Measurements from ENCODE around the gene RELL2. TPM values are rescaled to one million over a fixed set of nuclear protein-coding genes. Genes with fewer than 3 reads are reported as not detected.
A peak's percentile ranks its signal among the peaks of the same experiment; 100 is the strongest.

RELL2 gene
- total RNA-seq, 3 donors from 2014 or later (not counting 1 experiment from before 2014, with no cell fraction given): 5.7 to 6.6 (median 6.1) TPM

GRCh38 chr5:141675672-141676071 lies 38.9 kb downstream of the RELL2 start:
- WGBS (ENCODE audit: insufficient coverage): 95% methylated on average over 4 of the region's 4 CpGs
- intact Hi-C loops (cut with micrococcal nuclease): no loop called here
- no peaks in the 10 kb centered on the region for H3K27me3 ChIP-seq (ENCODE audit: control insufficient read depth, insufficient read depth, low read length)
- H3K4me3 Mint-ChIP-seq: no peak overlapping the region
- no peak overlapping the region for H3K27ac ChIP-seq (ENCODE audit: low read length)
- H3K4me3 ChIP-seq (ENCODE audit: low read length): no peak overlapping the region
- H3K27ac Mint-ChIP-seq: no peak overlapping the region
- no peaks in the 10 kb centered on the region for H3K9me3 Mint-ChIP-seq
- peaks cover 6% of the 10 kb centered on the region for H3K4me1 ChIP-seq (ENCODE audit: control insufficient read depth, insufficient read depth, low read length)
- H3K27me3 Mint-ChIP-seq (ENCODE audit: low read depth in 2 of 2): no peaks in the 10 kb centered on the region
- no peaks in the 10 kb centered on the region for H3K9me3 ChIP-seq (ENCODE audit: control insufficient read depth, insufficient read depth, low read length)
- ATAC-seq: no peak
- no peak for DNase-seq
- no peak for TF ChIP-seq CTCF (IDR thresholded peaks at IDR 0.05)
- peaks cover 0 to 13% of the 10 kb centered on the region in 2 donors for H3K4me1 Mint-ChIP-seq
- no peaks in the 10 kb centered on the region for H3K36me3 ChIP-seq (ENCODE audit: control insufficient read depth, insufficient read depth, low read length)
- no peaks in the 10 kb centered on the region for H3K36me3 Mint-ChIP-seq

GRCh38 chr5:141677415-141677814 lies 40.6 kb downstream of the RELL2 start:
- Histone ChIP-seq H3K4me3 (ENCODE audit: low read length) (no peak overlapping the region), H3K9me3 (ENCODE audit: control insufficient read depth, insufficient read depth, low read length) (no peaks in the 10 kb centered on the region), H3K27me3 (ENCODE audit: control insufficient read depth, insufficient read depth, low read length) (no peaks in the 10 kb centered on the region), H3K27ac (ENCODE audit: low read length) (no peak overlapping the region), H3K36me3 (ENCODE audit: control insufficient read depth, insufficient read depth, low read length) (no peaks in the 10 kb centered on the region), H3K4me1 (ENCODE audit: control insufficient read depth, insufficient read depth, low read length) (peaks cover 19% of the 10 kb centered on the region)
- intact Hi-C loops (cut with micrococcal nuclease): no loop called here
- Mint-ChIP-seq H3K4me1 (peaks cover 10 to 27% of the 10 kb centered on the region in 2 donors), H3K27me3 (ENCODE audit: low read depth in 2 of 2) (no peaks in the 10 kb centered on the region), H3K4me3 (no peak overlapping the region), H3K9me3 (no peaks in the 10 kb centered on the region), H3K27ac (peak overlapping the region in 1 of 2 donors; percentile 41), H3K36me3 (no peaks in the 10 kb centered on the region)
- ATAC-seq (no peak), DNase-seq (peak in 1 of 2 donors; percentile 29)
- TF ChIP-seq CTCF (IDR thresholded peaks at IDR 0.05): no peak

- 95% methylated on average over 16 of the region's 16 CpGs for WGBS (ENCODE audit: insufficient coverage)
- Mint-ChIP-seq H3K27ac (no peak overlapping the region), H3K9me3 (no peaks in the 10 kb centered on the region), H3K4me3 (no peak overlapping the region), H3K4me1 (peaks cover 22 to 44% of the 10 kb centered on the region in 2 donors), H3K36me3 (no peaks in the 10 kb centered on the region), H3K27me3 (ENCODE audit: low read depth in 2 of 2) (no peaks in the 10 kb centered on the region)
- DNase-seq (no peak), ATAC-seq (no peak)
- H3K27ac ChIP-seq (ENCODE audit: low read length): no peak overlapping the region
- no peaks in the 10 kb centered on the region for H3K27me3 ChIP-seq (ENCODE audit: control insufficient read depth, insufficient read depth, low read length)
- no peaks in the 10 kb centered on the region for H3K9me3 ChIP-seq (ENCODE audit: control insufficient read depth, insufficient read depth, low read length)
- TF ChIP-seq CTCF (IDR thresholded peaks at IDR 0.05): no peak
- intact Hi-C loops (cut with micrococcal nuclease): loop anchor here (5.0 kb wide), 1 partner anchor 43 kb away; the partner anchor contains the start of genes HDAC3 and RELL2
- H3K36me3 ChIP-seq (ENCODE audit: control insufficient read depth, insufficient read depth, low read length): no peaks in the 10 kb centered on the region
- no peak overlapping the region for H3K4me3 ChIP-seq (ENCODE audit: low read length)
- H3K4me1 ChIP-seq (ENCODE audit: control insufficient read depth, insufficient read depth, low read length): peaks cover 36% of the 10 kb centered on the region
Measured at GRCh38 chr5:141680178-141680577, 43.4 kb downstream of the RELL2 start.

GRCh38 chr5:141680751-141681201 lies 44.0 kb downstream of the RELL2 start:
- Histone ChIP-seq H3K9me3 (ENCODE audit: control insufficient read depth, insufficient read depth, low read length) (no peaks in the 10 kb centered on the region), H3K27ac (ENCODE audit: low read length) (no peak overlapping the region), H3K4me3 (ENCODE audit: low read length) (no peak overlapping the region), H3K4me1 (ENCODE audit: control insufficient read depth, insufficient read depth, low read length) (peaks cover 36% of the 10 kb centered on the region), H3K36me3 (ENCODE audit: control insufficient read depth, insufficient read depth, low read length) (no peaks in the 10 kb centered on the region), H3K27me3 (ENCODE audit: control insufficient read depth, insufficient read depth, low read length) (no peaks in the 10 kb centered on the region)
- WGBS (ENCODE audit: insufficient coverage): 73% methylated on average over 6 of the region's 6 CpGs
- peak overlapping the region; percentile 76 to 81 for H3K27ac Mint-ChIP-seq
- ATAC-seq: no peak
- intact Hi-C loops (cut with micrococcal nuclease): loop anchor here (5.0 kb wide), 1 partner anchor 43 kb away; the partner anchor contains the start of genes HDAC3 and RELL2
- no peak for DNase-seq
- no peaks in the 10 kb centered on the region for H3K27me3 Mint-ChIP-seq (ENCODE audit: low read depth in 2 of 2)
- peaks cover 22 to 48% of the 10 kb centered on the region in 2 donors for H3K4me1 Mint-ChIP-seq
- no peaks in the 10 kb centered on the region for H3K9me3 Mint-ChIP-seq
- TF ChIP-seq CTCF (IDR thresholded peaks at IDR 0.05): no peak
- peak overlapping the region; percentile 95 for H3K4me3 Mint-ChIP-seq
- no peaks in the 10 kb centered on the region for H3K36me3 Mint-ChIP-seq

All from natural killer cell (primary cell).